A549 (cell line): ENCODE results near the gene NTN1. TPM values are rescaled to one million over a fixed set of nuclear protein-coding genes. Genes with fewer than 3 reads are reported as not detected.

Experiments used
- ATAC-seq, 2 experiments: fragments of 200-7000 bp in 1 of 2; fragments of >200 bp in 1 of 2; cut with Nextera tagmentation in 1 of 2; cut with Tn5 transposase in 1 of 2; 3 replicates each; pipeline versions ENCODE4 v1.8.0 to v1.9.1; 2018 to 2020; ENCODE audit warnings: mild to moderate bottlenecking in 1 of 2, moderate library complexity in 1 of 2
- CTCF ChIA-PET: fragments of 300-600 bp; sonication (Branson Sonifier 250); formaldehyde crosslinking; extraction: SDS; loops from one replicate; lab custom pipeline; 2021; ENCODE audit warnings: antibody characterized with exemption, inconsistent platforms; lab: Yijun Ruan, JAX
- POLR2A ChIA-PET: fragments of 350-600 bp; formaldehyde crosslinking; extraction: SDS; loops from one replicate; lab custom pipeline; 2021; ENCODE audit warnings: antibody characterized with exemption, inconsistent platforms; lab: Yijun Ruan, JAX
- DNase-seq, 2 experiments: peaks; one replicate each; pipeline versions ENCODE4 v3.0.0 to v3.0.0-alpha.2; 2011 to 2016; ENCODE audit warnings: low read depth in 1 of 2, low spot score in 1 of 2
- FAIRE-seq: peaks from 2 replicates; lab custom pipeline; 2011; peaks lifted over from hg19 to GRCh38; lab: Jason Lieb, UNC
- H3K27ac ChIP-seq, 2 experiments: fragments of >200 bp; sonication (Bioruptor Twin); formaldehyde crosslinking; 3 replicates each; pipeline ENCODE4 v1.5.1; 2016 to 2017
- H3K4me1 ChIP-seq: fragments of >200 bp; sonication (Bioruptor Twin); formaldehyde crosslinking; 3 replicates; pipeline ENCODE4 v1.6.1; 2016
- H3K4me2 ChIP-seq: fragments of >200 bp; sonication (Bioruptor Twin); formaldehyde crosslinking; 3 replicates; pipeline ENCODE4 v1.6.1; 2016
- H3K4me3 ChIP-seq: fragments of >200 bp; sonication (Bioruptor Twin); formaldehyde crosslinking; 3 replicates; pipeline ENCODE4 v1.5.1; 2016
- H3K9me3 ChIP-seq: fragments of >200 bp; sonication (Bioruptor Twin); formaldehyde crosslinking; 3 replicates; pipeline ENCODE4 v1.6.1; 2016
- BHLHE40 ChIP-seq: IDR thresholded peaks from 2 replicates; pipeline ENCODE4 v1.6.1; 2012; ENCODE audit warnings: low read depth, low read length, inconsistent platforms
- CBX2 ChIP-seq: fragments of 200-600 bp; sonication (generic); IDR thresholded peaks from 2 replicates; pipeline ENCODE4 v1.6.1; 2016; ENCODE audit warnings: low read depth, mild to moderate bottlenecking, borderline replicate concordance
- EHMT2 ChIP-seq: fragments of 200-600 bp; sonication (generic); IDR thresholded peaks from 2 replicates; pipeline ENCODE4 v1.6.1; 2016; ENCODE audit warnings: antibody characterized with exemption, low read depth, mild to moderate bottlenecking, moderate library complexity
- FOSB ChIP-seq: fragments of 250-450 bp; sonication (Bioruptor Pico); IDR thresholded peaks from 2 replicates; pipeline ENCODE4 v1.5.0; 2020; ENCODE audit warnings: mild to moderate bottlenecking, moderate library complexity
- FOSL2 ChIP-seq, 2 experiments: fragments of 450-650 bp in 1 of 2; fragments of >200 bp in 1 of 2; sonication (Bioruptor Twin) in 1 of 2; formaldehyde crosslinking; IDR thresholded peaks; 2 replicates each; pipeline versions ENCODE4 v1.5.0 to v1.6.1; 2016 to 2020; ENCODE audit warnings: mild to moderate bottlenecking in 1 of 2, moderate library complexity in 1 of 2
- GATA3 ChIP-seq: IDR thresholded peaks from 2 replicates; pipeline ENCODE4 v1.6.1; 2012; ENCODE audit warnings: borderline replicate concordance
- HOXA7 ChIP-seq: fragments of 250-450 bp; sonication (Bioruptor Pico); IDR thresholded peaks from 2 replicates; pipeline ENCODE4 v1.5.0; 2020; ENCODE audit warnings: mild to moderate bottlenecking, moderate library complexity
- HOXB13 ChIP-seq: fragments of 250-450 bp; sonication (Bioruptor Pico); IDR thresholded peaks from 2 replicates; pipeline ENCODE4 v1.5.0; 2020; ENCODE audit warnings: low read depth, mild to moderate bottlenecking, moderate library complexity
- KDM5A ChIP-seq: fragments of 200-600 bp; sonication (generic); IDR thresholded peaks from 2 replicates; pipeline ENCODE4 v1.6.1; 2016; ENCODE audit warnings: antibody characterized with exemption, mild to moderate bottlenecking
- MAFK ChIP-seq: fragments of 450-650 bp; IDR thresholded peaks from 2 replicates; pipeline ENCODE4 v1.6.1; 2014; ENCODE audit not compliant: partially characterized antibody
- MYC ChIP-seq: IDR thresholded peaks from 2 replicates; pipeline ENCODE4 v1.6.1; 2012; ENCODE audit warnings: mild to moderate bottlenecking, inconsistent platforms, low read length, improper control_type of control experiment, borderline replicate concordance
- NPAS2 ChIP-seq: fragments of 250-450 bp; sonication (Bioruptor Pico); IDR thresholded peaks from 2 replicates; pipeline ENCODE4 v1.8.0; 2022; ENCODE audit warnings: mild to moderate bottlenecking, moderate library complexity, borderline replicate concordance
- NR3C1 ChIP-seq: fragments of >200 bp; sonication (Bioruptor Twin); formaldehyde crosslinking; IDR thresholded peaks from 3 replicates; pipeline ENCODE4 v1.6.1; 2017
- POLR2A ChIP-seq: IDR thresholded peaks from 2 replicates; pipeline ENCODE4 v1.6.1; 2012; ENCODE audit warnings: mild to moderate bottlenecking, low read length
- POLR2AphosphoS2 ChIP-seq: conservative IDR thresholded peaks from 2 replicates; pipeline ENCODE4 v1.6.1; 2012; ENCODE audit warnings: low read length, improper control_type of control experiment, inconsistent platforms
- RFX5 ChIP-seq: fragments of 450-650 bp; IDR thresholded peaks from 2 replicates; pipeline ENCODE4 v1.7.1; 2014; ENCODE audit warnings: antibody characterized with exemption, mild to moderate bottlenecking, moderate library complexity
- SREBF2 ChIP-seq: fragments of 450-650 bp; IDR thresholded peaks from 2 replicates; pipeline ENCODE4 v1.6.1; 2014; ENCODE audit warnings: mild to moderate bottlenecking, moderate library complexity
- WGBS: methylation state at CpG from one replicate; pipeline ENCODE4 v1.1.6; 2017; ENCODE audit errors: missing lambda C conversion rate; 5-methylcytosine and 5-hydroxymethylcytosine counted together
- polyA plus RNA-seq, 4 experiments: library from polyadenylated mRNA; depleted of rRNA in 3 of 4; stranded (reverse); fragments of >200 nt; fragmentation: RNase III in 1 of 4; extraction: RNeasy Plus Mini Kit Qiagen cat#74134 plus additional on column Dnase treatment in 1 of 4; gene quantifications; 2 replicates in 3 of 4; 3 replicates in 1 of 4; pipeline ENCODE4 v1.2.3, GENCODE V29; 2011 to 2017
- TF ChIP-seq, protein P1 (sequence below): IDR thresholded peaks from 2 replicates; pipeline ENCODE4 v1.6.1; 2012
- TF ChIP-seq, protein P2 (sequence below): fragments of >200 bp; sonication (Bioruptor Twin); formaldehyde crosslinking; IDR thresholded peaks from 3 replicates; pipeline ENCODE4 v1.5.1; 2016
- TF ChIP-seq, protein P3 (sequence below): fragments of 250-450 bp; sonication (Bioruptor Pico); IDR thresholded peaks from 2 replicates; pipeline ENCODE4 v1.5.0; 2020; ENCODE audit warnings: low read depth, mild to moderate bottlenecking, moderate library complexity
- TF ChIP-seq, protein P4 (sequence below): fragments of >200 bp; sonication (Bioruptor Twin); formaldehyde crosslinking; IDR thresholded peaks from 3 replicates; pipeline ENCODE4 v1.6.1; 2016
- TF ChIP-seq, protein P5 (sequence below): fragments of 200-600 bp; sonication (generic); IDR thresholded peaks from 2 replicates; pipeline ENCODE4 v1.6.1; 2016; ENCODE audit warnings: antibody characterized with exemption, mild to moderate bottlenecking, moderate library complexity

Gene NTN1
- polyA plus RNA-seq, 2 of the 4 experiments (the other 2 are of a cell fraction), result 0.12 to 0.13 TPM

DNA sequence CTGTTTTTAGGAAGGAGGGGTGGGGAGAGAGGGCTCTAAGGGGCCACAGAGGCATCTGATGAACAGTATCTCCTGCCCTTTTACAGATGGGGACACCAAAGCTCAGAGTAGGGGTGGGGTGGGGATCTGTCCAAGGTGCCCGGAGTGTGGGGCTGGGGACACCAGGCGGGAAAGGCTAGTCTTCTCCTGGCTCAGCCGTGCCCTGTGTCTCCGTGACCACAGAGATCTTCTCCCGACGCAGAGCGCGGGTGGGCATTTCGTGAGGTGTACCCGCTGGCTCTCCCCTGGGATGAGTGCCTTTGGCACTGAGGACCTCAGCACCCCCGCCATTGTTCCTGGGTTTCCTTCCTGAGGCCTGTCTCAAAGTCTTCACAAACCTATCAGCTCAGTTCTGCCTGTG is 209.6 kb downstream of the NTN1 start:
- Histone ChIP-seq H3K4me3 (no peak overlapping the region), H3K4me1 (no peaks in the 10 kb centered on the region), H3K27ac (no peak overlapping the region), H3K9me3 (no peaks in the 10 kb centered on the region), H3K4me2 (no peak overlapping the region)
- TF ChIP-seq, protein P1, sequence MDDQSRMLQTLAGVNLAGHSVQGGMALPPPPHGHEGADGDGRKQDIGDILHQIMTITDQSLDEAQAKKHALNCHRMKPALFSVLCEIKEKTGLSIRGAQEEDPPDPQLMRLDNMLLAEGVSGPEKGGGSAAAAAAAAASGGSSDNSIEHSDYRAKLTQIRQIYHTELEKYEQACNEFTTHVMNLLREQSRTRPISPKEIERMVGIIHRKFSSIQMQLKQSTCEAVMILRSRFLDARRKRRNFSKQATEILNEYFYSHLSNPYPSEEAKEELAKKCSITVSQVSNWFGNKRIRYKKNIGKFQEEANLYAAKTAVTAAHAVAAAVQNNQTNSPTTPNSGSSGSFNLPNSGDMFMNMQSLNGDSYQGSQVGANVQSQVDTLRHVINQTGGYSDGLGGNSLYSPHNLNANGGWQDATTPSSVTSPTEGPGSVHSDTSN, result no peak
- TF ChIP-seq SREBF2, result no peak
- no peak for TF ChIP-seq POLR2AphosphoS2
- TF ChIP-seq HOXB13 (CRISPR knock-in tag), result no peak
- TF ChIP-seq, protein P2, sequence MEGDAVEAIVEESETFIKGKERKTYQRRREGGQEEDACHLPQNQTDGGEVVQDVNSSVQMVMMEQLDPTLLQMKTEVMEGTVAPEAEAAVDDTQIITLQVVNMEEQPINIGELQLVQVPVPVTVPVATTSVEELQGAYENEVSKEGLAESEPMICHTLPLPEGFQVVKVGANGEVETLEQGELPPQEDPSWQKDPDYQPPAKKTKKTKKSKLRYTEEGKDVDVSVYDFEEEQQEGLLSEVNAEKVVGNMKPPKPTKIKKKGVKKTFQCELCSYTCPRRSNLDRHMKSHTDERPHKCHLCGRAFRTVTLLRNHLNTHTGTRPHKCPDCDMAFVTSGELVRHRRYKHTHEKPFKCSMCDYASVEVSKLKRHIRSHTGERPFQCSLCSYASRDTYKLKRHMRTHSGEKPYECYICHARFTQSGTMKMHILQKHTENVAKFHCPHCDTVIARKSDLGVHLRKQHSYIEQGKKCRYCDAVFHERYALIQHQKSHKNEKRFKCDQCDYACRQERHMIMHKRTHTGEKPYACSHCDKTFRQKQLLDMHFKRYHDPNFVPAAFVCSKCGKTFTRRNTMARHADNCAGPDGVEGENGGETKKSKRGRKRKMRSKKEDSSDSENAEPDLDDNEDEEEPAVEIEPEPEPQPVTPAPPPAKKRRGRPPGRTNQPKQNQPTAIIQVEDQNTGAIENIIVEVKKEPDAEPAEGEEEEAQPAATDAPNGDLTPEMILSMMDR, result no peak
- DNase-seq (no peak), ATAC-seq (no peak), FAIRE-seq (no peak)
- POLR2A ChIA-PET, result no interaction called here
- CTCF ChIA-PET, result interaction anchor here (0.7 to 1.4 kb wide), 3 partner anchors 13 to 342 kb away, joined by 3 to 5 read pairs (median 4); no protein-coding TSS in a partner anchor
- WGBS, result 93% methylated on average over 11 of the region's 11 CpGs

DNA sequence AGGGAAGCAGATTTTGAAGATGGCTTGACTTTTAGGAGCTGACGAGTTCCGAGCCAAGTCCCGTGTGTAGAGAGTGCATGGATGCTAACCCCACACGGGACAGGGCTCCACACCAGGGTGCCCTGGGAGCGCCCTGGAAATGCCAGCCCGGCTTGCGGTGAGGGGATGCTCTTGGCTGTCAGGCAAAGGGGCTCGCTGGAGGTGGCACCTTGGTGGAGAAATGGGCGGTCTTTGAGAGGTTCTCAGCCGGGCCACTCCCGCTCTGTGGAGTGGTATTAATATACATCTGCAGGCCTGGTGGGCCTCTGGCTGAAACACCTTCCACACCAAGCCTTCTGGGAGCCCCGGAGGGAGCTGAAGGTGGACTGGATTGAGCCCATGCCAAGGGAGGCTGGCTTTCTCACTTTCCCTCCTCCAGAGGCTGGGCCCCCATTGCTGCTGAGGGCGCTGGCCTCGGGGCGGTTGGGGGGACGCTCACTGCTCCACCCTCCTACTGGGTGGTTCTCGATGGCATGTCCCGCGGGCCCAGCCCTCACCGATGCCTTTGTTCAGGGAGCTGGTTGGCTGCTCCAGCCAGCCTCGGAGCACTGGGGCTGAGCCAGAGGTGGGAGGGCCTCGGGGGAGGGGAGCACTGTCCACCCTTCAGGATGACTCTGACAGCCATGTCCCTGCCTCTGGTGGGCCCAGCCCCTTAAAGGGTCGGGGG is 210.3 kb downstream of the NTN1 start:
- TF ChIP-seq, protein P3, sequence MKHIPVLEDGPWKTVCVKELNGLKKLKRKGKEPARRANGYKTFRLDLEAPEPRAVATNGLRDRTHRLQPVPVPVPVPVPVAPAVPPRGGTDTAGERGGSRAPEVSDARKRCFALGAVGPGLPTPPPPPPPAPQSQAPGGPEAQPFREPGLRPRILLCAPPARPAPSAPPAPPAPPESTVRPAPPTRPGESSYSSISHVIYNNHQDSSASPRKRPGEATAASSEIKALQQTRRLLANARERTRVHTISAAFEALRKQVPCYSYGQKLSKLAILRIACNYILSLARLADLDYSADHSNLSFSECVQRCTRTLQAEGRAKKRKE (CRISPR knock-in tag), result no peak
- Histone ChIP-seq H3K9me3 (no peaks in the 10 kb centered on the region), H3K4me2 (no peak overlapping the region), H3K4me3 (no peak overlapping the region), H3K27ac (no peak overlapping the region), H3K4me1 (no peaks in the 10 kb centered on the region)
- DNase-seq, result no peak
- WGBS, result 71% methylated on average over 21 of the region's 23 CpGs
- ATAC-seq, result no peak
- CTCF ChIA-PET, result interaction anchor here (0.7 to 1.4 kb wide), 3 partner anchors 14 to 343 kb away, joined by 3 to 5 read pairs (median 4); no protein-coding TSS in a partner anchor
- FAIRE-seq, result no peak
- POLR2A ChIA-PET, result no interaction called here

DNA sequence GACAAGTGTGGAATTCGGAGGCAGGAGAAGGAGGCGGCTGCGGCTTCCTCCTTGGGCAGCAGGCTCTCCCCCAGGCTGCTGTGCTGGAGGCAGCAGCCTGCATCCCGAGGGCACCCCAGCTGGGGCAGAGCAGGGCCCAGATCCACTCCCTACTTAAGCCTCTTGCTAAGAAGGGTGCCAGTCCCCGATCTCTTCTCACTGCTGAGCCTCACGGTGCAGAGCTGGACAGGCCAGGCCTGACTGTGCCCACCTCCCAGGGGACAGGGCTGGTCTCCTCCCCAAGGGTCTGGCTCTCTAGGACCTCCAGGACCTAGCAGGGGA is 210.8 kb downstream of the NTN1 start:
- ChIA-PET POLR2A (no interaction called here), CTCF (no interaction called here)
- no peak for ATAC-seq
- 77% methylated on average over 6 of the region's 6 CpGs for WGBS
- H3K27ac ChIP-seq, result no peak overlapping the region
- H3K4me1 ChIP-seq, result no peaks in the 10 kb centered on the region
- no peaks in the 10 kb centered on the region for H3K9me3 ChIP-seq
- no peak for FAIRE-seq
- no peak overlapping the region for H3K4me3 ChIP-seq
- no peak overlapping the region for H3K4me2 ChIP-seq
- no peak for DNase-seq
- TF ChIP-seq NPAS2 (CRISPR knock-in tag), result no peak
- no peak for TF ChIP-seq HOXA7
- TF ChIP-seq, protein P4, sequence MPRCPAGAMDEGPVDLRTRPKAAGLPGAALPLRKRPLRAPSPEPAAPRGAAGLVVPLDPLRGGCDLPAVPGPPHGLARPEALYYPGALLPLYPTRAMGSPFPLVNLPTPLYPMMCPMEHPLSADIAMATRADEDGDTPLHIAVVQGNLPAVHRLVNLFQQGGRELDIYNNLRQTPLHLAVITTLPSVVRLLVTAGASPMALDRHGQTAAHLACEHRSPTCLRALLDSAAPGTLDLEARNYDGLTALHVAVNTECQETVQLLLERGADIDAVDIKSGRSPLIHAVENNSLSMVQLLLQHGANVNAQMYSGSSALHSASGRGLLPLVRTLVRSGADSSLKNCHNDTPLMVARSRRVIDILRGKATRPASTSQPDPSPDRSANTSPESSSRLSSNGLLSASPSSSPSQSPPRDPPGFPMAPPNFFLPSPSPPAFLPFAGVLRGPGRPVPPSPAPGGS, result no peak
- no peak for TF ChIP-seq FOSB (CRISPR knock-in tag)
- TF ChIP-seq RFX5, result no peak
- no peak for TF ChIP-seq CBX2
- no peak for TF ChIP-seq KDM5A
- TF ChIP-seq MAFK, result no peak
- TF ChIP-seq EHMT2, result no peak
- TF ChIP-seq NR3C1, result no peak
- no peak for TF ChIP-seq POLR2A
- TF ChIP-seq, protein P2, result no peak
- TF ChIP-seq FOSL2 (IDR thresholded peaks at IDR 0.05), result no peak
- TF ChIP-seq FOSL2 (CRISPR knock-in tag; IDR thresholded peaks at IDR 0.05), result no peak
- TF ChIP-seq, protein P5, sequence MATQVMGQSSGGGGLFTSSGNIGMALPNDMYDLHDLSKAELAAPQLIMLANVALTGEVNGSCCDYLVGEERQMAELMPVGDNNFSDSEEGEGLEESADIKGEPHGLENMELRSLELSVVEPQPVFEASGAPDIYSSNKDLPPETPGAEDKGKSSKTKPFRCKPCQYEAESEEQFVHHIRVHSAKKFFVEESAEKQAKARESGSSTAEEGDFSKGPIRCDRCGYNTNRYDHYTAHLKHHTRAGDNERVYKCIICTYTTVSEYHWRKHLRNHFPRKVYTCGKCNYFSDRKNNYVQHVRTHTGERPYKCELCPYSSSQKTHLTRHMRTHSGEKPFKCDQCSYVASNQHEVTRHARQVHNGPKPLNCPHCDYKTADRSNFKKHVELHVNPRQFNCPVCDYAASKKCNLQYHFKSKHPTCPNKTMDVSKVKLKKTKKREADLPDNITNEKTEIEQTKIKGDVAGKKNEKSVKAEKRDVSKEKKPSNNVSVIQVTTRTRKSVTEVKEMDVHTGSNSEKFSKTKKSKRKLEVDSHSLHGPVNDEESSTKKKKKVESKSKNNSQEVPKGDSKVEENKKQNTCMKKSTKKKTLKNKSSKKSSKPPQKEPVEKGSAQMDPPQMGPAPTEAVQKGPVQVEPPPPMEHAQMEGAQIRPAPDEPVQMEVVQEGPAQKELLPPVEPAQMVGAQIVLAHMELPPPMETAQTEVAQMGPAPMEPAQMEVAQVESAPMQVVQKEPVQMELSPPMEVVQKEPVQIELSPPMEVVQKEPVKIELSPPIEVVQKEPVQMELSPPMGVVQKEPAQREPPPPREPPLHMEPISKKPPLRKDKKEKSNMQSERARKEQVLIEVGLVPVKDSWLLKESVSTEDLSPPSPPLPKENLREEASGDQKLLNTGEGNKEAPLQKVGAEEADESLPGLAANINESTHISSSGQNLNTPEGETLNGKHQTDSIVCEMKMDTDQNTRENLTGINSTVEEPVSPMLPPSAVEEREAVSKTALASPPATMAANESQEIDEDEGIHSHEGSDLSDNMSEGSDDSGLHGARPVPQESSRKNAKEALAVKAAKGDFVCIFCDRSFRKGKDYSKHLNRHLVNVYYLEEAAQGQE, result no peak
- no peak for TF ChIP-seq BHLHE40
- TF ChIP-seq GATA3, result no peak
- no peak for TF ChIP-seq MYC
